Activated effector memory CD4-positive, alpha-beta T cell treated with anti-CD3 and anti-CD28 coated beads, Interleukin-2, amount 50 U/mL, for 16 hours (primary cell): Measurements from ENCODE around the gene PRORP.
"Not testable (repeated sequence)": the region's sequence is repeated elsewhere in the genome, so short reads cannot be mapped to it uniquely, and the experiment has no call there.

ENCODE experiments used
- DNase-seq: peaks from one replicate; pipeline ENCODE4 v3.0.0-alpha.2; 2020

PRORP gene

GRCh38 chr14:35140718-35141581 lies 18.6 kb downstream of the PRORP start:
- DNase-seq = no peak

DNA sequence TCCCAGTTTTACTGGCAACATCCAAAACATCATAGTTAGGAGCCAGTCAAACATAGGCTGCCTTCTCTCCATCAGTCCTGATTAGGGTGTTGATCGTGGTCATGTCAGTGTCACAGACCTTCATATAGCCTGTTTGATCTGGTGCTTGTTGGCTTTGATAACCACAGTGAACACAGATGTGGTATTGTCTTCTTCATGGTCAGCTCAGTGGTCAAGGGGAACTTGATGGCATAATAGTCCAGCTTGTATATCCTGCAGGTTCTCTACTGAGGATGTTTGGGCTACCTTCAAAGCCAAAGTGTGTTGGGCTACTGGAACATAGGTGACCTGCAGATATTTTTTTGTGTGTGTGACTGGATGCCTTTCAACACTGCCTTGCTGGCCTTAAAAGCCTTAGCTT lies 21.7 kb downstream of the PRORP start:
- no peak for DNase-seq

DNA sequence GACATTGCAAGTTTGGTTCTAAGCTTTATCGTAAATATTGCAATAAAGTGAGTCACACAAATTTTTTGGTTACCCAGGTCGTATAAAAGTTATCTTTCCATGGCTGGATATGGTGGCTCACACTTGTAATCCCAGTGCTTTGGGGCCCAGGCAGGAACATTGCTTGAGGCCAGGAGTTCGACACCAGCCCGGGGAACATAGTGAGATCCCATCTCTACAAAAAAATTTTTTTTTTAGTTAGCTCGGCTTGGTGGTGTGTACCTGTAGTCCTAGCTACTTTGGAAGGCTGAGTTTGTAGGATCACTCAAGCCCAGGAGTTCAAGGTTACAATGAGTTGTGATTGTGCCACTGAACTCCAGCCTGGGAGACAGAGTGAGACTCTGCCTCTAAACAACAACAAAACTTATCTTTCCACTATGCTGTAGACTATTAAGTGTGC lies 24.4 kb downstream of the PRORP start:
- no peak for DNase-seq

DNA sequence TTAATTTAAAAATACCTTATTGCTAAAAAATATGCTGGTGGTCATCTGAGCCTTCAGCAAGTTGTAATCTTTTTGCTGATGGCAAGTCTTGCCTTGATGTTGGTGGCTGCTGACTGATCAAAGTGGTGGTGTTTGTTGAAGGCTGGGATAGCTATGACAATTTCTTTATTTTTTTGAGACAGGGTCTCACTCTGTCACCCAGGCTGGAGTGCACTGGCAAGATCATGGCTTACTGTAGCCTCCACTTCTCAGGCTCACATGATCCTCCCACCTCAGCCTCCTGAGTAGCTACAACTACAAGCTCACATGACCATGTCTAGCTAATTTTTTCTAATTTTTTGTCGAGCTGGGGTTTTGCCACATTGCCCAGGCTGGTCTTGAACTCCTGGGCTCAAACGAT lies 24.8 kb downstream of the PRORP start:
- no peak for DNase-seq

DNA sequence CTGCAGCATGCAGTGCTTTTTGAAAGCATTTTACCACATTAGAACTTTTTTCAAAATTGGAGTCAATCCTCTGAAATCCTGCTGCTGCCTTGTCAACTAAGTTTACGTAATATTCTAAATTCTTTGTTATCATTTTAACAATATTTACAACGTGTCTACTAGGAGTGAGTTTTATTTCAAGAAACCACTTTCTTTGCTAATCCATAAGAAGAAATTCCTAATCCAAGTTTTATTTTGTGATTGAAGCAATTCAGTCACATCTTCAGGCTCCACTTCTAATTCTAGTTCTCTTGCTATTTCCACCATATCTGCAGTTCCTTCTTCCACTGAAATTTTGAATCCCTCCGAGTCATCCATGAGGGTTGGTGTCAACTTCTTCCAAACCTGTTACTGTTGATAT lies 25.4 kb downstream of the PRORP start:
- DNase-seq = no peak

DNA sequence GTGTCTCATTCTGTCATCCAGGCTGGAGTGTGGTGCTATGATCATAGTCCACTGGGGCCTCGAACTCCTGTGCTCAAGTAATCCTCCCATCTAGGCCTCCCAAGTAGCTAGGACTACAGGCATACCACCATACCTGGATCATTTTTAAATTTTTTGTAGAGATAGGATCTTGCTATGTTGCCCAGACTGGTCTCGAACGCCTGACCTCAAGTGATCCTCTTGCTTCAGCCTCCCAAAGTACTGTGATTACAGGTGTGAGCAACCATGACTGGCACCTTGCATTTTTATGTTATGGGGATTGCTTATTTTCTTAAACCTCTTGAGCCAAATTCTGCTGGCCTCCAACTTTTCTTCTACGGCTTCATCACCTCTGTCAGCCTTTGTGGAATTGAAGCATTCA lies 26.9 kb downstream of the PRORP start:
- DNase-seq = no peak

DNA sequence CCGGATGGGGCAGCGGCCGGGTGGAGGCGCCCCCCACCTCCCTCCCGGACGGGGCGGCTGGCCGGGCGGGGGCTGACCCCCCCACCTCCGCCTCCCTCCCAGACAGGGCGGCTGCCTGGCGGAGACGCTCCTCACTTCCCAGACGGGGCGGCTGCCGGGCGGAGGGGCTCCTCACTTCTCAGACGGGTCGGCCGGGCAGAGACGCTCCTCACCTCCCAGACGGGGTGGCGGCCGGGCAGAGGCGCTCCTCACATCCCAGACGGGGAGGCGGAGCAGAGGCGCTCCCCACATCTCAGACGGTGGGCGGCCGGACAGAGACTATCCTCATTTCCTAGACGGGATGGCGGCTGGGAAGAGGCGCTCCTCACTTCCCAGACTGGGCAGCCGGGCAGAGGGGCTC lies 30.2 kb downstream of the PRORP start:
- not testable (repeated sequence) for DNase-seq

DNA sequence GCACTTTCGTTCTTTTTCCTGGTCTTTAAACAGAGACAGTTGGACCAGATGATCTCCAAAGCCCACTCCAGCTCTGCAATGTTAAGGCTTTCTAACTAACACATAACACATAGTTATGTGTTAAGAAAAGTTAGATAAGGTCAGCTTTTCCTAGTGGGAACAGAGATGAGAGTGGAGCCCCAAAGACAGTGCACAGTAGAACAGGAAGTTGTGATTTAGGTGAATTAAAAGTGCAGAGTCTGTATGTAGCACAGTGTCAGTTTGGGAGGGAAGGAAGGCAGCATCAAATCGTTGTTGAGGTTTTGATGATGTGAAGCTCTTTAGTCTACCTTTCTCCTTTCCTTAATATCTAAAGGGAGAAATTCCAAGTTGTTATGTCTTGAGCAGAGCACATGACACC lies 31.7 kb downstream of the PRORP start:
- no peak for DNase-seq

DNA sequence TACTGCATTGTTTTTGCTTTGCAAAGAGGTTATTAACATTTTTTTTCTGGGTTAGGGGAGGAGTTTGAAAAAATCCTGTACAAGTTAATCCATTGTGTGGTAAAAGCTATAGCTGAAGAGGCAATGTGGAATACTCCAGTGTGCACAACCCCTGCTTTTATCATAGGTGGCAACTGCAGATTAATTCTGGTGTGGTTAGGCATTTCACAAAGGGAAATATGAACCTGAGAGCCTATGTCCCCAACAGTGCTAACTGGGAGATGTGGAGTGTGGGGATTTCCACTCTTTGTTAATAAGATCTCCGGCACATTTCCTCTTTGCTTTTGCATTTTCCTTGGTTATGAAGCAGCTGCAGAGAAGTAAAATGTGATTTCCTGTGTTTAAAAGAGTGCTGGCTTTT lies 33.6 kb downstream of the PRORP start:
- no peak for DNase-seq

DNA sequence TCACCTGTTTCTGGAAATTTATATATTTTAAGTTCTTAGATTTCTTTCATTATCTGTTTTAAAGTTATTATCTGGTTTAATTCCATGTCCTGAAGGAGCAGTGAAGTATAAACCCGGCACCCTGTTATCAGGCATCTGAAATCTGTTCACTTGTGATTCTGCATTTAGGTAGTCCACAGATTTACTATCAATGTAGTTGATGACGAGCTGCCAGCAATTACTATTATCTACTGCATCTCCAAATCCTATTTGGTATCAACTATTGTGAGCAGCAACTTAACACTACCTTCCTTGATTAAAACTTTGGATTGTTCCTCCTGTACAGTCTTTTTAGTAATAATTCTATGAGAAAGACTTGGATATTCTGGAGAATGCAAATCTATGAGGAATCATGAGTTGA lies 36.1 kb downstream of the PRORP start:
- no peak for DNase-seq

- DNase-seq = no peak
Measured at GRCh38 chr14:35158951-35159653, 36.8 kb downstream of the PRORP start.

DNA sequence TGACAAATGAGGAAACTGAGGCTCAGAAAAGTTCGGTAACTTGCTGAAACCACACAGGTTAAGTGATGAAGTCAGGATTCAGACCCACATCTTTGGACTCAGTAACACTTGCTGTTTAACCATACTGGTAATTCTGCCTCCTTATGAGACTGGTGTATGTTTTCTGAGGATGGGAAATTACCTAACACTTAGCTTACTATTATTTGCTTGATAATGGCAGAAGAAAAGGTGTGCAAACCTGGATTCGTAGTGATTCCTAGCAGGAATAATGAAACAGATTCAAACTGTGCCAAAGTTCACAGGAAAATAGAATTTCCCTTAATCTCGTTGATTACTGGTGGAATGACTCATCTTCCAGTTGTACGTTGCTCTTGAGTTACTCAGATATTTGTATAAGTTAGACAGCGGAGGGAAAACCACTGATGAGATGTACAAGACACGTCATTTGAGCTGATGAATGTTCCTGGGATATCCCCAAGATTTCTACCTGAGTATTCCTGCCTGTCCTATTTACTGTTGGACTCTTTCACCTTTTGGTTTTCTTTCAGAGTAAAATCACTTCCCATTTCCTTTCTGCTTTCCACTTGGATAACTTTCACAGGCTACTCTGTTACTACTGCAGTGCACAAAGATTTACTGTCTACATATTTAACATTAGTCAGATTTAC lies 37.5 kb downstream of the PRORP start:
- no peak for DNase-seq

DNA sequence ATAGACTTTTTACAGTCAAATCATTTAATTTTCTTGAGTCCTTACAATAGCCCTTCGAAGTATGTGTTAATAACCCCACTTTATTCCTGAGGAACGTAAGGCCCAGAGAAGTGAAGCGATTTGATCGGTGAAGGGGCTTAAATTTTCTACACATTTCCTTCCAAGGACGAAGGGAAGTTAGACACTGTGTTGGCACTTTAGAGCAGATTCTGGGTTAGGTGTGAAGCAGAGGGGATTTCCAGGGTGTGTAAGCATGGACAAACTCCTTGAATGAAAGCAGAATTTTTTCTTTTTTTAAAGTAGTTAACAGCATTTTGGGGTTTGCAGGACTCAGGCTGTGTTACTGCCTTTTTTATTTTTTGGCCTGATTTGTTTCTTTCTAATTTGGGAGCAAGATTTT lies 38.9 kb downstream of the PRORP start:
- no peak for DNase-seq

DNA sequence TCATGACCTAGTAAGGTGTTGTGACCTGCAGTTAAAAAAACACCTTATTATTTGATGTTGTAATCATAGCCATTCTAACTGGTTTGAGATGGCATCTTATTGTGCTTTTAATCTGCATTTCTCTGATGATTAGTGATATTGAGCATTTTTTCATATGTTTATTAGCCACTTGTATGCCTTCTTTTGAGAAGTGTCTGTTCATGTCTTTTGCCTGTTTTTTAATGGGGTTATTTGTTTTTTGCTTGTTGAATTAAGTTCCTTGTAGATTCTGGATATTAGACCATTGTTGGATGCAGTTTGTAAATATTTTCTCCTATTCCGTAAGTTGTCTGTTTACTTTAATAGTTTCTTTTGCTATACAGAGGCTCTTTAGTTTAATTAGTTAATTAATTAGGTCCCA lies 41.0 kb downstream of the PRORP start:
- DNase-seq = no peak

- no peak for DNase-seq
Measured at GRCh38 chr14:35164849-35165248, 42.5 kb downstream of the PRORP start.

GRCh38 chr14:35167496-35167895 lies 45.1 kb downstream of the PRORP start:
- DNase-seq = no peak
